DOHH2 (cell line): ENCODE results near the gene MYO15A.

Experiments
- EZH2phosphoT487 ChIP-seq: fragments of 200-600 bp; sonication (generic); IDR thresholded peaks from 2 replicates; pipeline ENCODE4 v1.6.1; 2017; ENCODE audit warnings: borderline replicate concordance, mild to moderate bottlenecking, antibody characterized with exemption, low read length, moderate library complexity, mixed read lengths
- TF ChIP-seq, protein P1 (sequence below): fragments of 200-600 bp; sonication (generic); IDR thresholded peaks from one replicate; pipeline ENCODE4 v1.5.1; 2014; ENCODE audit warnings: antibody characterized with exemption, mild to moderate bottlenecking, low read depth, low read length; ENCODE audit not compliant: poor library complexity, severe bottlenecking

DNA sequence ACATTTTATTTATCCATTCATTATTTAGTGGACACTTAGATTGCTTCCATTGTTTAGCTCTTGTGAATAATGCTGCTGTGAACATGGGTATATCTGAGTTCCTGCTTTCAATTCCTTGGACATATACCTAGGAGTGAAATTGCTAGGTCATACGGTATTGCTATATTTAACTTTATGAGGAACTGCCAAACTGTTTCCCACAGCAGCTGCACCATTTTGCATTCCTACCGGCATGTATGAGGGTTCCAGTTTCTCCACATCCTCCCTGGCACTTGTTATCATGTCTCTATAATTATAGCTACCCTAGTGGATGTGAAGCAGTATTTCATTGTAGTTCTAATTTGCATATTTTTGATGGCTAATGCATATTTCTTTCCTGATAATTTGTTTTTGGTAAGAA, 44.5 kb upstream of the MYO15A start:
- TF ChIP-seq, protein P1, sequence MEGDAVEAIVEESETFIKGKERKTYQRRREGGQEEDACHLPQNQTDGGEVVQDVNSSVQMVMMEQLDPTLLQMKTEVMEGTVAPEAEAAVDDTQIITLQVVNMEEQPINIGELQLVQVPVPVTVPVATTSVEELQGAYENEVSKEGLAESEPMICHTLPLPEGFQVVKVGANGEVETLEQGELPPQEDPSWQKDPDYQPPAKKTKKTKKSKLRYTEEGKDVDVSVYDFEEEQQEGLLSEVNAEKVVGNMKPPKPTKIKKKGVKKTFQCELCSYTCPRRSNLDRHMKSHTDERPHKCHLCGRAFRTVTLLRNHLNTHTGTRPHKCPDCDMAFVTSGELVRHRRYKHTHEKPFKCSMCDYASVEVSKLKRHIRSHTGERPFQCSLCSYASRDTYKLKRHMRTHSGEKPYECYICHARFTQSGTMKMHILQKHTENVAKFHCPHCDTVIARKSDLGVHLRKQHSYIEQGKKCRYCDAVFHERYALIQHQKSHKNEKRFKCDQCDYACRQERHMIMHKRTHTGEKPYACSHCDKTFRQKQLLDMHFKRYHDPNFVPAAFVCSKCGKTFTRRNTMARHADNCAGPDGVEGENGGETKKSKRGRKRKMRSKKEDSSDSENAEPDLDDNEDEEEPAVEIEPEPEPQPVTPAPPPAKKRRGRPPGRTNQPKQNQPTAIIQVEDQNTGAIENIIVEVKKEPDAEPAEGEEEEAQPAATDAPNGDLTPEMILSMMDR, result no peak
- no peak for TF ChIP-seq EZH2phosphoT487
